Ovary (tissue), 3 donors: ENCODE data around the gene DDN.

ENCODE experiments used
- CTCF ChIP-seq, 3 donors: fragments of 450-650 bp in 2 of 3; fragments of 200-600 bp in 1 of 3; IDR thresholded peaks; one replicate each; pipeline versions ENCODE4 v1.5.1 to v1.8.0; 2016 to 2022; ENCODE audit warnings: antibody characterized with exemption in 3 of 3, mild to moderate bottlenecking in 1 of 3
- EP300 ChIP-seq: sonication (generic); formaldehyde crosslinking; IDR thresholded peaks from one replicate; pipeline ENCODE4 v1.6.1; 2017; ENCODE audit warnings: antibody characterized with exemption
- POLR2A ChIP-seq: fragments of 450-650 bp; IDR thresholded peaks from one replicate; pipeline ENCODE4 v1.6.1; 2017; ENCODE audit warnings: antibody characterized with exemption, mild to moderate bottlenecking, moderate library complexity
- donor health status: DM: no; HTN: no; CAD: no.

- TF ChIP-seq CTCF (IDR thresholded peaks at IDR 0.05) (no peak), POLR2A (no peak), EP300 (no peak)
Observed at GRCh38 chr12:49039421-49040363, 40.5 kb upstream of the DDN start.
